GM13977 (cell line): ENCODE measurements around the gene ARRDC2.

Source experiments
- DNase-seq: peaks from one replicate; pipeline ENCODE4 v3.0.0; 2012; ENCODE audit warnings: low spot score
- CTCF ChIP-seq: IDR thresholded peaks from 2 replicates; pipeline ENCODE4 v1.5.1; 2012; ENCODE audit warnings: mild to moderate bottlenecking, control low read depth; ENCODE audit not compliant: insufficient read depth; ENCODE audit errors: extremely low read depth, missing control alignments
- in situ Hi-C: fragments of 300-500 bp; cut with MboI; formaldehyde crosslinking; loops from one replicate; pipeline ENCODE4 v1.12.0; 2022; ENCODE audit warnings: low sequenced_read_pairs, low pct_unique_long_range_greater_than_20kb, mixed read lengths, inconsistent platforms; ENCODE audit not compliant: unreplicated experiment

Gene ARRDC2

GRCh38 chr19:18045307-18046050, 37.5 kb downstream of the ARRDC2 start:
- in situ Hi-C loops = no loop called here
- no peak for DNase-seq
- TF ChIP-seq CTCF = no peak

- no peak for DNase-seq
- in situ Hi-C loops = no loop called here
- TF ChIP-seq CTCF = no peak
These were observed 38.2 kb downstream of the ARRDC2 start for GRCh38 chr19:18046059-18046718.

- TF ChIP-seq CTCF = no peak
- no peak for DNase-seq
- in situ Hi-C loops = no loop called here
These were observed 41.4 kb downstream of the ARRDC2 start for GRCh38 chr19:18049385-18049784.

GRCh38 chr19:18051887-18052286, 43.9 kb downstream of the ARRDC2 start:
- in situ Hi-C loops = loop anchor here (25.0 kb wide), 1 partner anchor 115 kb away; the partner anchor contains the start of gene CCDC124
- TF ChIP-seq CTCF = no peak
- DNase-seq = no peak

GRCh38 chr19:18053576-18054219, 45.7 kb downstream of the ARRDC2 start:
- no peak for DNase-seq
- TF ChIP-seq CTCF = no peak
- in situ Hi-C loops = loop anchor here (25.0 kb wide), 1 partner anchor 116 kb away; the partner anchor contains the start of gene CCDC124

GRCh38 chr19:18055967-18056366, 48.0 kb downstream of the ARRDC2 start:
- DNase-seq = no peak
- in situ Hi-C loops = loop anchor here (5.0 to 25.0 kb wide), 2 partner anchors 49 to 119 kb away; partner anchors contain the start of genes ARRDC2 and CCDC124
- TF ChIP-seq CTCF = no peak
